Chondrocyte (in vitro differentiated cells): ENCODE data around the gene TMEM256. TPM values are rescaled to one million over a fixed set of nuclear protein-coding genes. Genes with fewer than 3 reads are reported as not detected.

Experiments used
- DNase-seq: peaks from one replicate; pipeline ENCODE4 v3.0.0; 2021; ENCODE audit warnings: mixed read lengths, low spot score
- H3K27ac Mint-ChIP-seq: one replicate; pipeline ENCODE4 v1.8.0; 2021; ENCODE audit warnings: mild to moderate bottlenecking, moderate library complexity, mixed read lengths; ENCODE audit not compliant: unreplicated experiment
- H3K27me3 Mint-ChIP-seq: 2 replicates; pipeline ENCODE4 v1.8.0; 2021; ENCODE audit warnings: low read depth, mixed read lengths
- H3K36me3 Mint-ChIP-seq: 2 replicates; pipeline ENCODE4 v1.8.0; 2021; ENCODE audit warnings: low read depth, mixed read lengths
- H3K4me1 Mint-ChIP-seq: 2 replicates; pipeline ENCODE4 v1.8.0; 2021; ENCODE audit warnings: low read depth, mild to moderate bottlenecking, mixed read lengths
- H3K4me3 Mint-ChIP-seq: one replicate; pipeline ENCODE4 v1.8.0; 2021; ENCODE audit warnings: mild to moderate bottlenecking, moderate library complexity, mixed read lengths; ENCODE audit not compliant: unreplicated experiment
- H3K9me3 Mint-ChIP-seq: 2 replicates; pipeline ENCODE4 v1.8.0; 2021; ENCODE audit warnings: low read depth, mixed read lengths
- CTCF ChIP-seq: fragments of 200-600 bp; sonication (generic); IDR thresholded peaks from 2 replicates; pipeline ENCODE4 v1.5.0; 2021; ENCODE audit warnings: antibody characterized with exemption, mild to moderate bottlenecking, moderate library complexity
- total RNA-seq: library from RNA; stranded (reverse); gene quantifications from 3 replicates; pipeline ENCODE4 v1.2.1, GENCODE V29; 2021

Gene TMEM256
- total RNA-seq, 1 donor from 2014 or later, result 34.3 TPM

GRCh38 chr17:7389924-7390910 lies 13.7 kb downstream of the TMEM256 start:
- no peak for TF ChIP-seq CTCF
- H3K36me3 Mint-ChIP-seq, result peaks cover 10% of the 10 kb centered on the region
- no peak overlapping the region for H3K27ac Mint-ChIP-seq
- H3K4me1 Mint-ChIP-seq, result peaks cover 16% of the 10 kb centered on the region
- no peaks in the 10 kb centered on the region for H3K27me3 Mint-ChIP-seq
- H3K4me3 Mint-ChIP-seq, result no peak overlapping the region
- no peak for DNase-seq
- H3K9me3 Mint-ChIP-seq, result no peaks in the 10 kb centered on the region

GRCh38 chr17:7388856-7389255 lies 15.0 kb downstream of the TMEM256 start:
- H3K36me3 Mint-ChIP-seq, result peaks cover 10% of the 10 kb centered on the region
- H3K27me3 Mint-ChIP-seq, result no peaks in the 10 kb centered on the region
- no peak overlapping the region for H3K27ac Mint-ChIP-seq
- no peaks in the 10 kb centered on the region for H3K9me3 Mint-ChIP-seq
- peaks cover 16% of the 10 kb centered on the region for H3K4me1 Mint-ChIP-seq
- no peak for TF ChIP-seq CTCF
- DNase-seq, result no peak
- H3K4me3 Mint-ChIP-seq, result no peak overlapping the region

- no peak for DNase-seq
- no peak for TF ChIP-seq CTCF
- Mint-ChIP-seq H3K27me3 (peaks cover 30% of the 10 kb centered on the region), H3K4me1 (peaks cover 17% of the 10 kb centered on the region), H3K36me3 (peaks cover 3% of the 10 kb centered on the region), H3K9me3 (no peaks in the 10 kb centered on the region), H3K27ac (no peak overlapping the region), H3K4me3 (peak overlapping the region; percentile 55)
Measured at GRCh38 chr17:7384489-7385081, 19.3 kb downstream of the TMEM256 start.

GRCh38 chr17:7383742-7384488 lies 20.0 kb downstream of the TMEM256 start:
- Mint-ChIP-seq H3K9me3 (peaks cover 6% of the 10 kb centered on the region), H3K27ac (no peak overlapping the region), H3K27me3 (peaks cover 30% of the 10 kb centered on the region), H3K4me1 (peaks cover 17% of the 10 kb centered on the region), H3K4me3 (peak overlapping the region; percentile 55), H3K36me3 (peaks cover 4% of the 10 kb centered on the region)
- TF ChIP-seq CTCF, result no peak
- no peak for DNase-seq

- Mint-ChIP-seq H3K27ac (no peak overlapping the region), H3K4me3 (no peak overlapping the region), H3K4me1 (peaks cover 17% of the 10 kb centered on the region), H3K36me3 (peaks cover 4% of the 10 kb centered on the region), H3K27me3 (peaks cover 30% of the 10 kb centered on the region), H3K9me3 (peaks cover 6% of the 10 kb centered on the region)
- TF ChIP-seq CTCF, result no peak
- DNase-seq, result no peak
Measured at GRCh38 chr17:7383371-7383741, 20.5 kb downstream of the TMEM256 start.
